ENCODE results near the gene ZNF444.
"Not testable (repeated sequence)": the region's sequence is repeated elsewhere in the genome, so short reads cannot be mapped to it uniquely, and the experiment has no call there.

ZNF444 gene

DNA sequence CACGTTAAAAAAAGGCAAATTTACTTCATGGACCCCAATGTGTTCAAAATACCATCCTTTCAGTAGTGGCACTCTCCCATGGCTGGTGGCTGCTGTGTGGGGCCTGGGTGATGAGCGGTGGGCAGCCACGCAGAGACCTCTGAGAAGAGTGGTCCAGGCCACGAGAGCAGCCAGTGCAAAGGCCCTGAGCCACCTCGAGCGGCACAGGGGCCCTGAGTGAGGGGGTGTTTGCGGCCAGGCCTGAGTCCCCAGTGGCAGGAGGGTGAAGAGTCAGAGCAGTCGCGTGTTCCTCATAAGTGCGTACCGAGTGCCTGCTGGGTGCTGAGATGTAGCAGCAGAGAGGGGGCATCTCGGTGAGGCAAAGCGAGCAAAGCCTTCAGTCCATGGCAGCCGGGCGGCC is 7.0 kb downstream of the ZNF444 start:
- DNase-seq, result no peak

GRCh38 chr19:56148955-56149655 is 8.0 kb downstream of the ZNF444 start:
- not testable (repeated sequence) for DNase-seq

GRCh38 chr19:56149656-56150038 is 8.6 kb downstream of the ZNF444 start:
- DNase-seq, result no peak

GRCh38 chr19:56150358-56150757 is 9.3 kb downstream of the ZNF444 start:
- no peak for DNase-seq

DNA sequence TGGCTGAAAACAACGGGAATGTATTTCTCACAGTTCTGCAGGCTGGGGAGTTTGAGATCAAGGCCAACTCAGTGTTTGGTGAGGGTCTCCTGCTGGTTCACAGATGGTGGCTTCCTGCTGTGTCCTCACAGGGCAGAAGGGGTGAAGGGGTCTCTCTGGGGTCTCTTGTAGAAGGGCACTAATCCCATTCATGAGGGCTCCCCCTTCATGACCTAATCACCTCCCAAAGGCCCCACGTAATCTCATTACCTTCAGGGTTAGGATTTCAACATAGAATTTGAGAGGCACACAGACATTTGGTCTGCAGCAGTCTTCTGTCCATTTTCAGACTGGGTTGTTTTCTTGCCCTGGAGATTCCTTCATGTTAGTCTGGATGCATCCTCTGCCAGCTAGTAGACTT is 11.6 kb downstream of the ZNF444 start:
- no peak for DNase-seq

- no peak for DNase-seq
These were observed 12.4 kb downstream of the ZNF444 start for GRCh38 chr19:56153507-56153906.

DNA sequence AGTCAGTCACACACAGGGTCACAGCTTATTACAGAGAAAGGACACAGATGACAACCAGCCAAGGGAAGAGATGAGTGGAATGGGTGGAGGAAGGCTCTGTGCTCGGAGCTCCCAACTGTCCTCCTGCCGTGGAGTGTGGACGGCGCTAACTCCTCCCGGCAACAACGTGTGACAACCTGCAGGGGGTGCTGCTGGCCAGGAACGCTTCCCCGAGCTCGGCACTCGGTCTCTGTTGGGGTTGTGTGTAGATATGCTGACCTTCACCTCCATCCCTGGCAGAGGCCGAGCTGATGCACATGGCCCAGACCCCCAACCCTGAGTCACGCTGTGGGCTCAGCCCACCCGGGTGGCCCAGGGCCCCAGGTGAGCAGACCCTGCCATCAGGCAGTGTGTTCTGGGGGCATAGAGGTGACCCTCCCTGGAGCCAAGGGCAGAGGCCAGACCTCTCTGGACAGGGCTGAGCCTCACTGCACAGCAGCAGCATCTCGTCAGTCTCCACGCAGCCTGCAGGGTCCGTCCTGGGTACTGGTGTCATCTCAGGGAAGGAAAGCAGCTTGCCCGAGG is 14.1 kb downstream of the ZNF444 start:
- no peak for DNase-seq

GRCh38 chr19:56156768-56157167 is 15.7 kb downstream of the ZNF444 start:
- DNase-seq, result no peak

DNA sequence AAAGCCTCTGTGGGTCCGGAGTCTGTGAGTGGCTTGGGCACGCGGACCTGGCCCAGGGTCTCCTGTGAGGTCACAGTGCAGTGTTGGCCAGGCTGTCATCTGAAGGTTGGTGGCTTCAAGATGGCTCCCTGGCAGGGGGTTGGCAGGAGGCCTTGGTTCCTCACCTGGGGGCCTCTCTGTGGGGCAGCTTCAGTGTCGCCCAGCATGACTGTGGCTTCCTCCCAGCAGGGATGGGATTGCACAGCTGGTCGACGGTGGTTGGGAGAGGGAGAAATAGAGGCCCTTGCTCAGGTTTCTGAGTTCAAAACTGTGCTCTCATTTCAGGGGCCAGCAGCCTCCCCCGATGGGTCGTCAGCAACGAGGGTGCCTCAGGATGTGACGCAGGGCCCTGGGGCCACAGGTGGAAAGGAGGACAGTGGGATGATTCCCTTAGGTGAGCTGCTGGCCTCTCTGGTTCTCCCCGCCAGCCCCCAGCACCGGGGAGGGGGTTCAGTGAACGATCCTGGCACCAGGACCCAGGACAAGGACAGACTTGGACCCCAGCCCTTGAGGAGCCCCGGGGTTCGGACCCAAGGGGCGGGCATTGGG is 17.2 kb downstream of the ZNF444 start:
- no peak for DNase-seq

DNA sequence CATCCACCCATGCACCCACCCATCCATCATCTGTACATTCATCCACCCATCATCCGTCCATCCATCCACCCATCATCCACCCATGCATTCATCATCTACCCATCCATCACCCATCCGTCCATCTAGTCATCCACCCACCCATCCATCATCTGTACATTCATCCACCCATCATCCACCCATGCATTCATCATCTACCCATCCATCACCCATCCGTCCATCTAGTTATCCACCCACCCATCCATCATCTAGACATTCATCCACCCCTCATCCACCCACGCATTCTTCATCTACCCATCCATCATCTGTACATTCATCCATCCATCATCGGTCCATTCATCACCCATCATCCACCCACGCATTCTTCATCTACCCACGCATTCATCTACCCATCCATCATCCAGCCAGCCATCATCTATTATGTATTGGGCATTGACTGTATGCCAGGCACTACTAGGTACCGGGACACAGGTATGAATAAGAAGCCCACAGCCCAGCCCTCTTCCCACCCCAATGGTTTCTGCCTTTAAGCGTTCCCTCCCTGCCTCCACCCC is 18.0 kb downstream of the ZNF444 start:
- no peak for DNase-seq

DNA sequence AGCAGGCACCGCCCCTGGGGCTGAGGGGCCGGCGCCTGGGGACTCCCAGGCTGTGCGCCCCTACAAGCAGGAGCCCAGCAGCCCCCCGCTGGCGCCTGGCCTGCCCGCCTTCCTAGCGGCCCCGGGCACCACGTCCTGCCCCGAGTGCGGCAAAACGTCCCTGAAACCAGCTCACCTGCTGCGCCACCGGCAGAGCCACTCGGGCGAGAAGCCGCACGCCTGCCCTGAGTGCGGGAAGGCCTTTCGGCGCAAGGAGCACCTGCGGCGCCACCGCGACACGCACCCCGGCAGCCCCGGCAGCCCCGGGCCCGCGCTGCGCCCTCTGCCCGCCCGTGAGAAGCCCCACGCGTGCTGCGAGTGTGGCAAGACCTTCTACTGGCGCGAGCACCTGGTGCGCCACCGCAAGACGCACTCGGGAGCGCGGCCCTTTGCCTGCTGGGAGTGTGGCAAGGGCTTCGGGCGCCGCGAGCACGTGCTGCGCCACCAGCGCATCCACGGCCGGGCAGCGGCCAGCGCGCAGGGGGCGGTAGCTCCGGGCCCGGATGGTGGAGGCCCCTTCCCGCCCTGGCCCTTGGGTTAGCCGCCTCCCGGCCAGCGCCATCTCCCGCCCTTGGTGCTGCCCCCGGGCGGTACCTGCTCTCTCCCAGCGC is 18.7 kb downstream of the ZNF444 start:
- DNase-seq, result no peak

DNA sequence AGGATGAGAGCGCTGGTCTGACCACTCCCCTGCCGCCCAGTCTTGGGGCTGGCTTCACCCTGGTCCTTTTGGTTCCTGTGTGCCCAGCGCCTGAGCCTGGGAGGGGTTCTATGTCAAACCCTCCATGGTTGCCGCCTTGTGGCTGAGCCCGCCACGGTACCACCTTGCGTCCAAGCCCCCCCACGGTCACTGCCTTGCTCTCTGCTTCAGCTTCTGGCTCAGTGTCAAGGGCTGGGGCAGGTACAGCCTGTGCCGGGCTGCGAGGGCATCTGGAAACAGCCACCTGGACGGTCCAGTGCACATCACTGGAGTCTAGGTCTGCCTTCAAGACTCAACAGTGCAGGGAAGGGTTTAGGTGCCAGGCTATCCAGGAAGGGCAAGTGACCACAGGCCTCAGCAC is 20.4 kb downstream of the ZNF444 start:
- no peak for DNase-seq

- no peak for DNase-seq
These were observed 21.2 kb downstream of the ZNF444 start for GRCh38 chr19:56162258-56162657.

- no peak for DNase-seq
These were observed 22.0 kb downstream of the ZNF444 start for GRCh38 chr19:56163097-56163496.

DNA sequence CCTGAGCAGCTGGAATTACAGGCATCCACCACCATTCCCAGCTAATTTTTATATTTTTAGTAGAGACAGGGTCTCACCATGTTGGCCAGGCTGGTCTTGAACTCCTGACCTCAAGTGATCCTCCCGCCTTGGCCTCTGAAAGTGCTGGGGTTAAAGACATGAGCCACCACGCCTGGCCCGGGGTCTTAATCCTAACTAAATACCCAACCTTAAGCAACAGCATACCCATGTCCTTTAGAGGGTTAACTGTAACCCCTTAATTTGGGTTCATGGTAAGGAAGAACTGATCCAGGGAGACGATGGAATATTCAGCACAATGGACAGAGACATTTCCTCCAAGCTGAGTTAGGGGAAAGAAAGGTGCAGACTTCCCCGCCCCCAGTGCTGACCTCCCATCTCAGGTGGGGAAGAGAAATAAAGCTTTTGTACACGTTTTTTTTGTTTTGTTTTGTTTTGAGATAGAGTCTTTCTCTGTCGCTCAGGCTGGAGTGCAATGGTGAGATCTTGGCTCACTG is 26.0 kb downstream of the ZNF444 start:
- no peak for DNase-seq

DNA sequence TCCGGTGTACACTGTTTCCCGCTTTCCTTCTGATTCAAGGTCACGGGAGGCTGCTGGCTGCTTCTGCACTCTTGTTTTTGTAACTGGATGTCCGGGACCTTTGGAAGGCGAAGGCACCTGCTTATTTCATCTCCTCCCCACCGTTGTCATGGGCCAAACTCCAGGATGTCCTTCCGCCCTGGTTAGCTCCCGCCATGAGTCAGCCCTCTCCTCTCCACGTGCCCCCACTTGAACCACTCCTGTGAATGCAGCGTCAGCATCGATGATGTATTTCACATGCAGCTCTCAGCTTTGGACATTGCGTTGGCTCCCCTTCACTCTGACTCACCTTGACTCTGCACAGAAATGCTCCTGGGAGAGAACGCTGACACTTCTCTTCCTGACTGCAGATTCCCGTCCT is 29.2 kb downstream of the ZNF444 start:
- DNase-seq, result no peak

DNA sequence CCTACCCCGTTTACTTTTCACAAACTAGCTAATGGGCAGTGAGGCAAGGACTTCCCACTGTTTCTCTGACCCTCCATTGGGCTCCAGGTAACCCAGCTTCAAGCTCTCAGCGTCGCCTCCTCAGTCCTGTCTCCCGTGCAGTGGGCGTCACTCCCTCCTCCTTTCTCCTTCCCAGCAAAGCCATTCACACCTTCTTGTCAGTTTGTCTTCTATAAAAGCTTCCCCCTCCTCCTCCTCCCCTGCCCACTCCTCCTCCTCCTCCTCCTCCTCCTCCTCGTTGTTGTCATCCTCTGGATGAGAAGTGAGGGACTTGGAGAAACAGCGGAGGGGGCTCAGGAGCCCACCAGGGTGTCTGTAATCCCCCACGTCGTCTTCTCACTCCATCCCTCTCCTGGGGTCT is 33.0 kb downstream of the ZNF444 start:
- DNase-seq, result no peak

GRCh38 chr19:56174550-56174949 is 33.5 kb downstream of the ZNF444 start:
- DNase-seq, result no peak

DNA sequence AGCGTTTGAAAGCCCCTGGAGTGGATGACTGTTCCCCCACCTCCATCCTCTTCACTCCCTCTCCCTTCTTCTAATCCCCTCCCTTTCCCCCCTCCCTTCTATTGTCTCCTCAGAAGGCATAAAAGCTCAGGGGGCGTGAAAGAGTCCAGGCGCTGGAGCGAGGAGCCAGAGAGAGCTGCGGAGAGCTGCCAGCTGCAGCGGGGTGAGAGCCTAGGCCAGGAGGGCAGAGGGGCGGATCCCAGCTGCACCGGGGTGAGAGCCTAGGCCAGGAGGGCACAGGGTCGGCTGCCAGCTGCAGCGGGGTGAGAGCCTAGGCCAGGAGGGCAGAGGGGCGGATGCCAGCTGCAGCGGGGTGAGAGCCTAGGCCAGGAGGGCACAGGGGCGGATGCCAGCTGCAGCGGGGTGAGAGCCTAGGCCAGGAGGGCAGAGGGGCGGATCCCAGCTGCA is 34.8 kb downstream of the ZNF444 start, which contains the start of gene GALP:
TSS of gene GALP (plus strand) at position 148 of the 447 bp plus-strand sequence. CDS start 1,101 bp downstream, outside the sequence.
- not testable (repeated sequence) for DNase-seq

GRCh38 chr19:56176310-56176709 is 35.2 kb downstream of the ZNF444 start:
- not testable (repeated sequence) for DNase-seq

DNA sequence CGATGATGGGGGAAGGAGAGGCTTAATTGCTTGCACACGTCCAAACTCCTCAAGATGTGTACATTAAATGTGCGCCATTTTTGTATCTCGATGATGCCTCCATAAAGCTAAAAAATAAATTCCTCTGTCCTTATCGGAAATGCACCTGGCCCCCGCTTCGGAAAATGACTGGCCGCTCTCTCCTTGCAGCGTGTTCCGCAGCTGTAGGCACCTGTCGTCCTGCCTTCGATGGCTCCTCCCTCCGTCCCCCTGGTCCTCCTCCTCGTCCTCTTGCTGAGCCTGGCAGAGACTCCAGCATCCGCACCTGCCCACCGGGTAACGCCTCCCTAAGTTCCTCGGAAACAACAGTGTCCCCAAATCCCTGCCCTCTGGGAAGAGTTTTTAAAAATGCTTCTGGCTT is 35.8 kb downstream of the ZNF444 start:
- no peak for DNase-seq

GRCh38 chr19:56177564-56178243 is 36.6 kb downstream of the ZNF444 start:
- no peak for DNase-seq

GRCh38 chr19:56189785-56190184 is 48.7 kb downstream of the ZNF444 start:
- no peak for DNase-seq
